DMS114 treated with DMSO at 0.1 percent for 48 hours (cell line): ENCODE results near the gene MUTYH.

ENCODE experiments used
- DNase-seq: peaks from one replicate; lab custom pipeline; 2025; ENCODE audit not compliant: unreplicated experiment; lab: John Stamatoyannopoulos, UW

The MUTYH gene

GRCh38 chr1:45351508-45351907 lies 11.3 kb upstream of the MUTYH start:
- no peak for DNase-seq

- no peak for DNase-seq
Measured at GRCh38 chr1:45348966-45349677, 8.9 kb upstream of the MUTYH start.

GRCh38 chr1:45348609-45348965 lies 8.3 kb upstream of the MUTYH start:
- no peak for DNase-seq

- no peak for DNase-seq
Measured at GRCh38 chr1:45348020-45348419, 7.8 kb upstream of the MUTYH start.

GRCh38 chr1:45346473-45346872 lies 6.2 kb upstream of the MUTYH start:
- DNase-seq = no peak

GRCh38 chr1:45345014-45345413 lies 4.8 kb upstream of the MUTYH start:
- DNase-seq = no peak

GRCh38 chr1:45344499-45344898 lies 4.3 kb upstream of the MUTYH start:
- DNase-seq = no peak

- no peak for DNase-seq
Measured at GRCh38 chr1:45340816-45341466, 701 bp upstream of the MUTYH start.

- DNase-seq = no peak
Measured at GRCh38 chr1:45337630-45338325, 2.5 kb downstream of the MUTYH start.

- no peak for DNase-seq
Measured at GRCh38 chr1:45335855-45336324, 4.3 kb downstream of the MUTYH start.

- no peak for DNase-seq
Measured at GRCh38 chr1:45334308-45335245, 5.7 kb downstream of the MUTYH start.

GRCh38 chr1:45332346-45332720 lies 7.9 kb downstream of the MUTYH start:
- DNase-seq = no peak

- no peak for DNase-seq
Measured at GRCh38 chr1:45331436-45332345, 8.5 kb downstream of the MUTYH start.

GRCh38 chr1:45329445-45329844 lies 10.8 kb downstream of the MUTYH start:
- no peak for DNase-seq

- no peak for DNase-seq
Measured at GRCh38 chr1:45328680-45329079, 11.6 kb downstream of the MUTYH start.

GRCh38 chr1:45327644-45328515 lies 12.4 kb downstream of the MUTYH start:
- DNase-seq = no peak

GRCh38 chr1:45326627-45327623 lies 13.3 kb downstream of the MUTYH start, which contains the start of gene HPDL:
HPDL (plus strand) TSS chr1:45326895; CDS start chr1:45327149, 254 bp downstream.
- DNase-seq = peak; percentile 29
